Measurements from ENCODE around the gene KDM4C. TPM values are rescaled to one million over a fixed set of nuclear protein-coding genes. Genes with fewer than 3 reads are reported as not detected.

KDM4C gene
- total and polyA plus RNA-seq, 2 donors (not counting 1 experiment from before 2014, with no cell fraction given) = 13.0 to 39.0 TPM

DNA sequence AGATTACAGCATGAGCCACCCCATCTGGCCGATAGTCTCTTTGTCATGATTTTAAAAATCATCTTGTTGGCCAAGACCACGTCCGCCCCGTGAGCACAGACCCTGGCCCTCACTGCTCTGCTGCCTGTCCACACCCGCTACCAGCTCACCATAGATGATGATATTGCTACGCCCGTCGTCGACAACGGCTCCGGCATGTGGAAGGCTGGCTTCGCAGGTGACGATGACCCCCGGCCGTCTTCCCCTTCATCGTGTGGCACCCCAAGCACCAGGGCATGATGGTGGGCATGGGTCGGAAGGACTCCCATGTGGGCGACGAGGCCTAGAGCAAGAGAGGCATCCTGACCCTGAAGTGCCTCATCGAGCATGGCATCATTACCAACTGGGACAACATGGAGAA is 76.5 kb downstream of the KDM4C start:
- Histone ChIP-seq H3K27ac (ENCODE audit: insufficient read depth, low read length) (no peak overlapping the region), H3K79me2 (ENCODE audit: control insufficient read depth, insufficient read depth, low read length) (no peaks in the 10 kb centered on the region)
- no peak for TF ChIP-seq EZH2 (IDR thresholded peaks at IDR 0.05; ENCODE audit: low read length, missing control alignments)
- TF ChIP-seq, protein P1, sequence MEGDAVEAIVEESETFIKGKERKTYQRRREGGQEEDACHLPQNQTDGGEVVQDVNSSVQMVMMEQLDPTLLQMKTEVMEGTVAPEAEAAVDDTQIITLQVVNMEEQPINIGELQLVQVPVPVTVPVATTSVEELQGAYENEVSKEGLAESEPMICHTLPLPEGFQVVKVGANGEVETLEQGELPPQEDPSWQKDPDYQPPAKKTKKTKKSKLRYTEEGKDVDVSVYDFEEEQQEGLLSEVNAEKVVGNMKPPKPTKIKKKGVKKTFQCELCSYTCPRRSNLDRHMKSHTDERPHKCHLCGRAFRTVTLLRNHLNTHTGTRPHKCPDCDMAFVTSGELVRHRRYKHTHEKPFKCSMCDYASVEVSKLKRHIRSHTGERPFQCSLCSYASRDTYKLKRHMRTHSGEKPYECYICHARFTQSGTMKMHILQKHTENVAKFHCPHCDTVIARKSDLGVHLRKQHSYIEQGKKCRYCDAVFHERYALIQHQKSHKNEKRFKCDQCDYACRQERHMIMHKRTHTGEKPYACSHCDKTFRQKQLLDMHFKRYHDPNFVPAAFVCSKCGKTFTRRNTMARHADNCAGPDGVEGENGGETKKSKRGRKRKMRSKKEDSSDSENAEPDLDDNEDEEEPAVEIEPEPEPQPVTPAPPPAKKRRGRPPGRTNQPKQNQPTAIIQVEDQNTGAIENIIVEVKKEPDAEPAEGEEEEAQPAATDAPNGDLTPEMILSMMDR (conservative IDR thresholded peaks at IDR 0.05 in 1 of 2, IDR thresholded peaks at IDR 0.05 in 1 of 2; ENCODE audit: low read depth in 1 of 2, low read length in 2 of 2) = no peak

DNA sequence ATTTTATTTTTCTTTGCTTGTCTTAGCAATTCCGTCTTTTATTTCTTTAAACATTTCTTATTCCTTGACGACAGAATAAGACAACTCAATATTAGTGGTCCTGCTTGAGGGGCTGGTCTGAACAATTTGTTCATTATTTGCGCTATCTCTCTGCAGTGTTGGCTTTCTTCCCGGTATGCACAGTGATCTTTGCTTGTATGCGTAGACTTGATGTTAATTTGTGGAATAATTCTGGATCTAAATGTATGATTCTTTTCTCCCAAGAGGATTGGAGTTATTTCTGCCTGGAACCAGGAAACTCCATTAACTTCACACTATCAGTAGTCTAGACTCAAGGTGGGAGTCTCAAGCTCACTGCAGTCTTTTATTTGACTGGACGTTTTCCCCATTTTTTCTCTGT is 80.4 kb downstream of the KDM4C start:
- Histone ChIP-seq H2AFZ (ENCODE audit: low read length) (no peak overlapping the region), H3K36me3 (ENCODE audit: control insufficient read depth, insufficient read depth, low read length) (peaks cover 6% of the 10 kb centered on the region), H3K27me3 (ENCODE audit: control insufficient read depth, insufficient read depth, low read length) (no peaks in the 10 kb centered on the region), H3K27ac (ENCODE audit: insufficient read depth, low read length) (no peak overlapping the region), H3K9me3 (ENCODE audit: control insufficient read depth, insufficient read depth, low read depth, low read length) (no peaks in the 10 kb centered on the region), H3K4me3 (replicated peaks in 1 of 4; ENCODE audit: control extremely low read depth in 1 of 4, insufficient read depth in 1 of 4, low read depth in 3 of 4, low read length in 4 of 4) (no peak overlapping the region), H4K20me1 (ENCODE audit: control insufficient read depth, extremely low read depth, insufficient read depth, low read length) (no peaks in the 10 kb centered on the region), H3K4me1 (ENCODE audit: control insufficient read depth, extremely low read depth, insufficient read depth, low read length) (no peaks in the 10 kb centered on the region), H3K4me2 (ENCODE audit: extremely low read depth, insufficient read depth, low read length) (no peak overlapping the region), H3K9ac (ENCODE audit: insufficient read depth, low read length) (no peak overlapping the region), H3K79me2 (ENCODE audit: control insufficient read depth, insufficient read depth, low read length) (no peaks in the 10 kb centered on the region)
- TF ChIP-seq, protein P1 (conservative IDR thresholded peaks at IDR 0.05 in 1 of 2, IDR thresholded peaks at IDR 0.05 in 1 of 2; ENCODE audit: low read depth in 1 of 2, low read length in 2 of 2) = no peak
- no peak for TF ChIP-seq EZH2 (IDR thresholded peaks at IDR 0.05; ENCODE audit: low read length, missing control alignments)
- peak in 1 of 2 donors; percentile 6 for DNase-seq (ENCODE audit: low read depth in 2 of 2)

More for the DNA sequence above, 76.5 kb downstream of the KDM4C start:
- Histone ChIP-seq H4K20me1 (ENCODE audit: control insufficient read depth, extremely low read depth, insufficient read depth, low read length) (no peaks in the 10 kb centered on the region), H3K9ac (ENCODE audit: insufficient read depth, low read length) (no peak overlapping the region), H3K4me3 (replicated peaks in 1 of 4; ENCODE audit: control extremely low read depth in 1 of 4, insufficient read depth in 1 of 4, low read depth in 3 of 4, low read length in 4 of 4) (no peak overlapping the region), H3K4me1 (ENCODE audit: control insufficient read depth, extremely low read depth, insufficient read depth, low read length) (no peaks in the 10 kb centered on the region), H3K4me2 (ENCODE audit: extremely low read depth, insufficient read depth, low read length) (no peak overlapping the region), H2AFZ (ENCODE audit: low read length) (no peak overlapping the region), H3K36me3 (ENCODE audit: control insufficient read depth, insufficient read depth, low read length) (peaks cover 6% of the 10 kb centered on the region), H3K9me3 (ENCODE audit: control insufficient read depth, insufficient read depth, low read depth, low read length) (no peaks in the 10 kb centered on the region), H3K27me3 (ENCODE audit: control insufficient read depth, insufficient read depth, low read length) (no peaks in the 10 kb centered on the region)
- no peak for DNase-seq (ENCODE audit: low read depth in 2 of 2)

DNA sequence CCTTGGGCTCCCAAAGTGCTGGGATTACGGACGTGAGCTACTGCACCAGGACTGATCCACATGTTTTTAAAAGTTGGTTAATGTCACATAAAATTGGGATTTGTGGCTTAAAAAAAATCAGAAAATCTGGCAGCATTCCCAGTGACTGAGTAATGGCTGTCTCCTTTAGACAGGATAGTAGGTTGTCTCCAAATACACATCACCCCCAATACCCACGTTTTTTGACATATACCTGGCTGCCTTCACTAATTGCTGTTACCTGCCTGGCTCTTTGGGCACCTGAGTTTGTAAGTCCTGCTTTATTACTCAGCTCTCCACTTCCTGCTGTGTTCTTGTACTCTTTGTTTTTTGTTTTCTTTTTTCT is 84.8 kb downstream of the KDM4C start:
- DNase-seq (ENCODE audit: low read depth in 2 of 2) = peak; percentile 27 to 43

More for the DNA sequence above, 84.8 kb downstream of the KDM4C start:
- Histone ChIP-seq H3K9ac (ENCODE audit: insufficient read depth, low read length) (no peak overlapping the region), H3K36me3 (ENCODE audit: control insufficient read depth, insufficient read depth, low read length) (no peaks in the 10 kb centered on the region), H3K9me3 (ENCODE audit: control insufficient read depth, insufficient read depth, low read depth, low read length) (no peaks in the 10 kb centered on the region), H3K4me2 (ENCODE audit: extremely low read depth, insufficient read depth, low read length) (no peak overlapping the region), H3K4me3 (replicated peaks in 1 of 4; ENCODE audit: control extremely low read depth in 1 of 4, insufficient read depth in 1 of 4, low read depth in 3 of 4, low read length in 4 of 4) (no peak overlapping the region), H3K27ac (ENCODE audit: insufficient read depth, low read length) (no peak overlapping the region), H3K79me2 (ENCODE audit: control insufficient read depth, insufficient read depth, low read length) (no peaks in the 10 kb centered on the region), H3K27me3 (ENCODE audit: control insufficient read depth, insufficient read depth, low read length) (no peaks in the 10 kb centered on the region), H4K20me1 (ENCODE audit: control insufficient read depth, extremely low read depth, insufficient read depth, low read length) (no peaks in the 10 kb centered on the region), H3K4me1 (ENCODE audit: control insufficient read depth, extremely low read depth, insufficient read depth, low read length) (no peaks in the 10 kb centered on the region), H2AFZ (ENCODE audit: low read length) (no peak overlapping the region)
- TF ChIP-seq, protein P1 (conservative IDR thresholded peaks at IDR 0.05 in 1 of 2, IDR thresholded peaks at IDR 0.05 in 1 of 2; ENCODE audit: low read depth in 1 of 2, low read length in 2 of 2) = no peak
- TF ChIP-seq EZH2 (IDR thresholded peaks at IDR 0.05; ENCODE audit: low read length, missing control alignments) = no peak
